Measurements from ENCODE around the gene GIMD1. TPM values are rescaled to one million over a fixed set of nuclear protein-coding genes. Genes with fewer than 3 reads are reported as not detected.

The GIMD1 gene
- total RNA-seq, 1 experiment from 2014 or later = not detected

GRCh38 chr4:106366026-106366425 lies 2.6 kb downstream of the GIMD1 start:
- Histone ChIP-seq H3K4ac (ENCODE audit: low read depth, low read length) (no peak overlapping the region), H2AFZ (ENCODE audit: low read length) (no peak overlapping the region), H3K9me3 (ENCODE audit: control insufficient read depth, low read depth, low read length) (no peaks in the 10 kb centered on the region), H3K9ac (ENCODE audit: extremely low read depth, insufficient read length, low read length) (no peak overlapping the region), H2BK15ac (ENCODE audit: low read depth, low read length) (no peak overlapping the region), H2BK12ac (ENCODE audit: insufficient read length, low read depth, low read length) (no peak overlapping the region), H4K20me1 (ENCODE audit: control insufficient read depth, insufficient read depth, insufficient read length) (no peaks in the 10 kb centered on the region), H2BK20ac (ENCODE audit: low read depth, low read length, poor library complexity, severe bottlenecking) (no peak overlapping the region), H4K5ac (ENCODE audit: insufficient read length, low read depth, low read length) (no peak overlapping the region), H3K27ac (ENCODE audit: insufficient read length, low read depth, low read length) (no peak overlapping the region), H3K18ac (ENCODE audit: insufficient read length, low read depth, low read length) (no peak overlapping the region), H3K4me2 (ENCODE audit: insufficient read depth, insufficient read length, low read length) (no peak overlapping the region), H3K56ac (ENCODE audit: insufficient read length, low read depth, low read length) (no peak overlapping the region), H3T11ph (ENCODE audit: low read length) (no peak overlapping the region), H3K79me2 (ENCODE audit: insufficient read depth, low read length) (no peaks in the 10 kb centered on the region), H3K27me3 (ENCODE audit: insufficient read depth, low read length) (no peaks in the 10 kb centered on the region), H4K91ac (ENCODE audit: insufficient read length, low read depth, low read length) (no peak overlapping the region), H2BK120ac (ENCODE audit: low read depth, low read length, poor library complexity, severe bottlenecking) (no peak overlapping the region), H3K79me1 (ENCODE audit: insufficient read depth, low read depth, low read length, poor library complexity, severe bottlenecking) (no peaks in the 10 kb centered on the region), H3K14ac (ENCODE audit: insufficient read depth, low read length) (no peak overlapping the region), H2BK5ac (ENCODE audit: insufficient read length, low read length) (no peak overlapping the region), H4K8ac (replicated peaks; ENCODE audit: insufficient read length, low read depth, low read length) (no peak overlapping the region), H2AK5ac (ENCODE audit: insufficient read length, low read length) (no peak overlapping the region), H3K4me1 (ENCODE audit: insufficient read depth, low read length) (no peaks in the 10 kb centered on the region), H3K23me2 (ENCODE audit: insufficient read length, low read depth, low read length, poor library complexity, severe bottlenecking) (no peaks in the 10 kb centered on the region), H3K23ac (ENCODE audit: insufficient read length, low read depth, low read length) (no peak overlapping the region)
- H3K27ac Mint-ChIP-seq = no peak overlapping the region
- TF ChIP-seq, protein P1, sequence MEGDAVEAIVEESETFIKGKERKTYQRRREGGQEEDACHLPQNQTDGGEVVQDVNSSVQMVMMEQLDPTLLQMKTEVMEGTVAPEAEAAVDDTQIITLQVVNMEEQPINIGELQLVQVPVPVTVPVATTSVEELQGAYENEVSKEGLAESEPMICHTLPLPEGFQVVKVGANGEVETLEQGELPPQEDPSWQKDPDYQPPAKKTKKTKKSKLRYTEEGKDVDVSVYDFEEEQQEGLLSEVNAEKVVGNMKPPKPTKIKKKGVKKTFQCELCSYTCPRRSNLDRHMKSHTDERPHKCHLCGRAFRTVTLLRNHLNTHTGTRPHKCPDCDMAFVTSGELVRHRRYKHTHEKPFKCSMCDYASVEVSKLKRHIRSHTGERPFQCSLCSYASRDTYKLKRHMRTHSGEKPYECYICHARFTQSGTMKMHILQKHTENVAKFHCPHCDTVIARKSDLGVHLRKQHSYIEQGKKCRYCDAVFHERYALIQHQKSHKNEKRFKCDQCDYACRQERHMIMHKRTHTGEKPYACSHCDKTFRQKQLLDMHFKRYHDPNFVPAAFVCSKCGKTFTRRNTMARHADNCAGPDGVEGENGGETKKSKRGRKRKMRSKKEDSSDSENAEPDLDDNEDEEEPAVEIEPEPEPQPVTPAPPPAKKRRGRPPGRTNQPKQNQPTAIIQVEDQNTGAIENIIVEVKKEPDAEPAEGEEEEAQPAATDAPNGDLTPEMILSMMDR (conservative IDR thresholded peaks at IDR 0.05) = no peak
- H3K4me1 Mint-ChIP-seq = peaks cover 0 to 6% of the 10 kb centered on the region in 2 experiments; a peak in 2 of 4 replicates
- no peak for DNase-seq
- H3K4me3 Mint-ChIP-seq = no peak overlapping the region
- no peaks in the 10 kb centered on the region for H3K36me3 Mint-ChIP-seq (ENCODE audit: insufficient read depth in 1 of 3, low read depth in 3 of 3)
- no peaks in the 10 kb centered on the region for H3K9me3 Mint-ChIP-seq
- no peaks in the 10 kb centered on the region for H3K27me3 Mint-ChIP-seq (ENCODE audit: low read depth)
